HAP-1 (cell line): Measurements from ENCODE around the gene TTN.

Source experiments
- DNase-seq, 2 experiments: peaks; one replicate each; pipeline ENCODE4 v3.0.0-alpha.2; 2016 to 2020; ENCODE audit warnings: low spot score in 2 of 2
- H3K27me3 ChIP-seq: fragments of 250-450 bp; sonication (Bioruptor Pico); 2 replicates; pipeline ENCODE4 v1.5.1; 2020; ENCODE audit warnings: low read depth, mild to moderate bottlenecking, moderate library complexity
- H3K36me3 ChIP-seq: fragments of 250-450 bp; sonication (Bioruptor Pico); replicated peaks from 2 replicates; pipeline ENCODE4 v1.5.1; 2020; ENCODE audit warnings: mild to moderate bottlenecking
- H3K4me1 ChIP-seq: fragments of 250-450 bp; sonication (Bioruptor Pico); 2 replicates; pipeline ENCODE4 v1.5.1; 2020; ENCODE audit warnings: mild to moderate bottlenecking
- H3K4me3 ChIP-seq: fragments of 250-450 bp; sonication (Bioruptor Pico); 2 replicates; pipeline ENCODE4 v1.5.1; 2020; ENCODE audit warnings: mild to moderate bottlenecking, moderate library complexity
- H3K9me3 ChIP-seq: fragments of 250-450 bp; sonication (Bioruptor Pico); 2 replicates; pipeline ENCODE4 v1.5.1; 2020; ENCODE audit warnings: mild to moderate bottlenecking, moderate library complexity
- in situ Hi-C: fragments of 300-500 bp; cut with MboI; formaldehyde crosslinking; loops from 3 replicates; pipeline ENCODE4 v1.14.3; 2020; ENCODE audit warnings: low sequenced_read_pairs, inconsistent platforms, mixed read lengths

Gene TTN

GRCh38 chr2:178476477-178476876 is 330.7 kb downstream of the TTN start:
- Histone ChIP-seq H3K9me3 (no peaks in the 10 kb centered on the region), H3K27me3 (no peaks in the 10 kb centered on the region), H3K4me1 (peaks cover 17% of the 10 kb centered on the region), H3K36me3 (no peaks in the 10 kb centered on the region), H3K4me3 (no peak overlapping the region)
- in situ Hi-C loops = no loop called here
- no peak for DNase-seq
